DND-41 (cell line): ENCODE data around the gene VWDE.

Source experiments
- ATAC-seq: fragments of 200-7000 bp; cut with Tn5 transposase; 3 replicates; pipeline ENCODE4 v1.9.1; 2021; ENCODE audit warnings: low read depth; ENCODE audit not compliant: insufficient read depth
- DNase-seq: peaks from one replicate; pipeline ENCODE4 v3.0.0-alpha.2; 2020
- H2AFZ ChIP-seq: 2 replicates; pipeline ENCODE4 v1.6.0; 2012; ENCODE audit warnings: low read depth, low read length
- H3K27ac ChIP-seq: 2 replicates; pipeline ENCODE4 v1.5.1; 2012; ENCODE audit warnings: low read length, inconsistent platforms
- H3K27me3 ChIP-seq: fragments of 200-600 bp; sonication (generic); 2 replicates; pipeline ENCODE4 v1.6.0; 2012; ENCODE audit warnings: low read length, mild to moderate bottlenecking, inconsistent platforms; ENCODE audit not compliant: insufficient read depth, poor library complexity
- H3K36me3 ChIP-seq: 2 replicates; pipeline ENCODE4 v1.5.1; 2012; ENCODE audit warnings: low read length, inconsistent platforms; ENCODE audit not compliant: insufficient read depth
- H3K4me1 ChIP-seq: 2 replicates; pipeline ENCODE4 v1.5.1; 2012; ENCODE audit warnings: mild to moderate bottlenecking, low read length; ENCODE audit not compliant: insufficient read depth
- H3K4me2 ChIP-seq: 2 replicates; pipeline ENCODE4 v1.6.0; 2012; ENCODE audit warnings: mild to moderate bottlenecking, moderate library complexity, low read length, inconsistent platforms; ENCODE audit not compliant: insufficient read depth
- H3K4me3 ChIP-seq, 2 experiments: fragments of 200-600 bp in 1 of 2; shearing (Covaris generic) in 1 of 2; 2 replicates each; pipeline ENCODE4 v1.5.1; 2012 to 2016; ENCODE audit warnings: inconsistent platforms in 2 of 2, low read length in 2 of 2, mild to moderate bottlenecking in 2 of 2, low read depth in 1 of 2, moderate library complexity in 1 of 2
- H3K79me2 ChIP-seq: 2 replicates; pipeline ENCODE4 v1.6.0; 2012; ENCODE audit warnings: low read length, inconsistent platforms; ENCODE audit not compliant: insufficient read depth
- H3K9ac ChIP-seq: 2 replicates; pipeline ENCODE4 v1.6.0; 2012; ENCODE audit warnings: low read depth, mild to moderate bottlenecking, inconsistent platforms, low read length, moderate library complexity
- H3K9me3 ChIP-seq: 2 replicates; pipeline ENCODE4 v1.5.1; 2012; ENCODE audit warnings: low read length, moderate library complexity, mild to moderate bottlenecking, inconsistent platforms; ENCODE audit not compliant: insufficient read depth, severe bottlenecking
- H4K20me1 ChIP-seq: 2 replicates; pipeline ENCODE4 v1.6.0; 2012; ENCODE audit warnings: low read length; ENCODE audit not compliant: insufficient read depth
- CTCF ChIP-seq: IDR thresholded peaks from 2 replicates; pipeline ENCODE4 v1.5.1; 2012; ENCODE audit warnings: borderline replicate concordance, low read length, moderate library complexity, mild to moderate bottlenecking; ENCODE audit not compliant: poor library complexity, severe bottlenecking; ENCODE audit errors: extremely low read depth
- EZH2 ChIP-seq: IDR thresholded peaks from 3 replicates; pipeline ENCODE4 v1.6.1; 2012; ENCODE audit warnings: borderline replicate concordance, low read depth, mild to moderate bottlenecking, moderate library complexity, low read length, inconsistent platforms; ENCODE audit not compliant: severe bottlenecking

Gene VWDE

GRCh38 chr7:12370249-12370648 lies 33.4 kb downstream of the VWDE start:
- DNase-seq, result no peak
- TF ChIP-seq EZH2, result no peak
- no peak for TF ChIP-seq CTCF

DNA sequence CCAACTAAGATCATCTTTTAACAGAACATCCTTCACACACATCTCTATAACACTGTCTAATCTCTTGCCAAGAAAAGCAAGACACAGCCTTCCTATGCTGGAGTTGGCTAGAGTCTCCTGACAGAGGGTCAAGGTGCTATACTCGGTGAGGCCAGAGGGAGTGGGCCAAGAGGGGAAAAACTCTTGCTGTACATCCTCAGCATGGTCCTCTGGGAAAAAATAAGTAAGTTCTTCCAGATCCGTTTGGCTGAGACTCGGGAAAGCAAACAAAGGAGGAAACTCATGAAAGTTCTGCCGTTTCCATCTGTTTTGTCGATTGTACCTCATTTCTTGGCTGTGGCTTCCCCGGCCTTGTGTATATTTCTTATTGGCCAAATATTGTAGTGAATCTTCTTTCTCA lies 33.9 kb downstream of the VWDE start:
- H3K9ac ChIP-seq, result no peak overlapping the region
- DNase-seq (no peak), ATAC-seq (no peak)
- H3K9me3 ChIP-seq, result no peaks in the 10 kb centered on the region
- no peaks in the 10 kb centered on the region for H3K27me3 ChIP-seq
- H2AFZ ChIP-seq, result no peak overlapping the region
- H3K36me3 ChIP-seq, result no peaks in the 10 kb centered on the region
- no peaks in the 10 kb centered on the region for H3K79me2 ChIP-seq
- H3K4me2 ChIP-seq, result no peak overlapping the region
- H3K4me3 ChIP-seq, result no peak overlapping the region
- TF ChIP-seq EZH2 (no peak), CTCF (no peak)
- no peaks in the 10 kb centered on the region for H4K20me1 ChIP-seq
- H3K4me1 ChIP-seq, result no peaks in the 10 kb centered on the region
- H3K27ac ChIP-seq, result no peak overlapping the region

More at GRCh38 chr7:12370249-12370648, 33.4 kb downstream of the VWDE start:
- Histone ChIP-seq H3K9me3 (no peaks in the 10 kb centered on the region), H2AFZ (no peak overlapping the region), H4K20me1 (no peaks in the 10 kb centered on the region), H3K27ac (no peak overlapping the region), H3K4me3 (no peak overlapping the region), H3K36me3 (no peaks in the 10 kb centered on the region), H3K79me2 (no peaks in the 10 kb centered on the region), H3K27me3 (no peaks in the 10 kb centered on the region), H3K4me1 (no peaks in the 10 kb centered on the region), H3K4me2 (no peak overlapping the region), H3K9ac (no peak overlapping the region)
- no peak for ATAC-seq

DNA sequence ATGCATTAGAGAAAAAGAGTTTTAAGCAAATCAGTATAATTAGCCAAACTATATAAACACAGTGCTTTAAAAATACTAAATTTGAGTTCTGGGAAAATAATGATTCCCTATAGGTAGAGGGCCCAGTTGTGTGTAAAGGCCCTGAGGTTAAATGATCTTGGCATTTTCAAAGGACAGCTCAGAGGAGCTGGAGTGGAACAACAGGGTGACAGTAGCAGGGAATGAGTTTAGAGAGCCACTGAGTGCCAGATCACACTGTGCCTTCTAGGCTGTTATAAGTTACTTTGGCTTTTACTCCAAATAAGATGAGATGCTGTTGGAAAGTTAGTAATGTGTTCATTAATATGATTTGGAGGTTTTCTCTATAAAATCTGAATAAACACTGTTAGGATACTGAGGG lies 34.6 kb downstream of the VWDE start:
- no peak for TF ChIP-seq CTCF
- TF ChIP-seq EZH2, result no peak
- Histone ChIP-seq H3K79me2 (no peaks in the 10 kb centered on the region), H3K4me2 (no peak overlapping the region), H3K27ac (no peak overlapping the region), H3K9me3 (no peaks in the 10 kb centered on the region), H3K27me3 (no peaks in the 10 kb centered on the region), H2AFZ (no peak overlapping the region), H4K20me1 (no peaks in the 10 kb centered on the region), H3K9ac (no peak overlapping the region), H3K4me3 (no peak overlapping the region), H3K4me1 (no peaks in the 10 kb centered on the region), H3K36me3 (no peaks in the 10 kb centered on the region)
- no peak for DNase-seq
- ATAC-seq, result no peak

DNA sequence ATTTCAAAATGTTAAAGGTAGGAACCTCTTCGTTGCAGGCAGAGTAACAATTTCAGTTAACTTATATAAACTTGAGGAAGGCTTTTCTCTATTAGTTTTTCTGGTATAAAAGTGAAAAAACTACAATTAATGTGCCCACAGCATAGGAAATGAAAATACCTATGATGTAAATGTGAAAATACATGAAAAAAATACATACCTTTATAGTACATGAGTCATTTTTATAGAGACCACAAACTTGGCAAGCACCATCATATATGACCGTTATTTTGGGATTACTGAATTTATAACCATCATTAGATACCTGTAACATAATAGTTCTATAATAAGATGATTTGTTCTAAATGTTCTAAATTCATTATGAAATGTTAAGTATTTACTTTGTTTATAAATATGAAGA lies 42.7 kb downstream of the VWDE start:
- no peak overlapping the region for H3K4me3 ChIP-seq
- DNase-seq, result no peak
- no peak overlapping the region for H2AFZ ChIP-seq
- TF ChIP-seq CTCF (no peak), EZH2 (no peak)
- no peaks in the 10 kb centered on the region for H3K4me1 ChIP-seq
- no peaks in the 10 kb centered on the region for H3K79me2 ChIP-seq
- H3K9me3 ChIP-seq, result no peaks in the 10 kb centered on the region
- no peaks in the 10 kb centered on the region for H3K36me3 ChIP-seq
- no peak overlapping the region for H3K4me2 ChIP-seq
- no peak overlapping the region for H3K27ac ChIP-seq
- H3K27me3 ChIP-seq, result no peaks in the 10 kb centered on the region
- H3K9ac ChIP-seq, result no peak overlapping the region
- ATAC-seq, result no peak
- H4K20me1 ChIP-seq, result no peaks in the 10 kb centered on the region
